HEK293T (cell line): ENCODE measurements around the gene RNF150.

Experiments
- BHLHE40 ChIP-seq: fragments of 450-650 bp; IDR thresholded peaks from 2 replicates; pipeline ENCODE4 v1.6.1; 2016; ENCODE audit warnings: mild to moderate bottlenecking, moderate library complexity, borderline replicate concordance
- ELF4 ChIP-seq: fragments of 450-650 bp; IDR thresholded peaks from 2 replicates; pipeline ENCODE4 v1.6.1; 2017; ENCODE audit warnings: antibody characterized with exemption
- FOXA1 ChIP-seq: fragments of 450-650 bp; IDR thresholded peaks from 2 replicates; pipeline ENCODE4 v1.6.1; 2016; ENCODE audit warnings: mild to moderate bottlenecking
- FOXM1 ChIP-seq: fragments of 450-650 bp; IDR thresholded peaks from 2 replicates; pipeline ENCODE4 v1.6.1; 2017; ENCODE audit warnings: mild to moderate bottlenecking, borderline replicate concordance
- LEF1 ChIP-seq: fragments of 450-650 bp; IDR thresholded peaks from 2 replicates; pipeline ENCODE4 v1.6.1; 2017; ENCODE audit warnings: mild to moderate bottlenecking, borderline replicate concordance
- NFRKB ChIP-seq: fragments of 450-650 bp; IDR thresholded peaks from 2 replicates; pipeline ENCODE4 v1.6.1; 2016; ENCODE audit warnings: mild to moderate bottlenecking, moderate library complexity
- SP1 ChIP-seq: fragments of 450-650 bp; IDR thresholded peaks from 2 replicates; pipeline ENCODE4 v1.6.1; 2017
- SUZ12 ChIP-seq: fragments of 450-650 bp; IDR thresholded peaks from 2 replicates; pipeline ENCODE4 v1.6.1; 2016; ENCODE audit warnings: mild to moderate bottlenecking
- TARDBP ChIP-seq: fragments of 450-650 bp; IDR thresholded peaks from 2 replicates; pipeline ENCODE4 v1.6.1; 2016
- TF ChIP-seq, protein P1 (sequence below): fragments of 450-650 bp; IDR thresholded peaks from 2 replicates; pipeline ENCODE4 v1.6.1; 2016

DNA sequence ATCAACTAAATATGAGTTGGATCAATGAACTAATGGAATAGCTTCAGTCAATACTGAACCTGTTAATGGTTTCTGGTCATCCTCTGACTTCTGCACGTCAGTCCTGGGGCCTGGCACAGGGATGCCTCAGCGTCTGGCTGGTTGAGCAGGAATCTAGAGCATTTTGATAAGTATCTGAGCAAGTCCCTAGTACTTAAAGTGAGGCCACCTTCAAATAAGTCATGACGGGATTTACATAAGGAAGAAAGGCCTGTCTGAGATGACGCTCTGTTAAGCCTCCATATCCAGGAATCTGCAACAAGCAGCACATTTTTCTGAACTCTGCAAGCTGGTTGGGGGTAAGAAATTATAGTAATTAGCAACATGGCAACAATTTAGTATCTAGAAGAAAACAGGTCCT, 293.9 kb downstream of the RNF150 start:
- TF ChIP-seq NFRKB (no peak), LEF1 (no peak), FOXA1 (no peak), FOXM1 (no peak), TARDBP (no peak), ELF4 (no peak), SUZ12 (no peak), SP1 (no peak), BHLHE40 (no peak)
- TF ChIP-seq, protein P1, sequence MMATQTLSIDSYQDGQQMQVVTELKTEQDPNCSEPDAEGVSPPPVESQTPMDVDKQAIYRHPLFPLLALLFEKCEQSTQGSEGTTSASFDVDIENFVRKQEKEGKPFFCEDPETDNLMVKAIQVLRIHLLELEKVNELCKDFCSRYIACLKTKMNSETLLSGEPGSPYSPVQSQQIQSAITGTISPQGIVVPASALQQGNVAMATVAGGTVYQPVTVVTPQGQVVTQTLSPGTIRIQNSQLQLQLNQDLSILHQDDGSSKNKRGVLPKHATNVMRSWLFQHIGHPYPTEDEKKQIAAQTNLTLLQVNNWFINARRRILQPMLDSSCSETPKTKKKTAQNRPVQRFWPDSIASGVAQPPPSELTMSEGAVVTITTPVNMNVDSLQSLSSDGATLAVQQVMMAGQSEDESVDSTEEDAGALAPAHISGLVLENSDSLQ = no peak
